GM12878 (cell line): ENCODE measurements around the gene ALG12. TPM values are rescaled to one million over a fixed set of nuclear protein-coding genes. Genes with fewer than 3 reads are reported as not detected.

Source experiments
- ATAC-seq: fragments of 200-7000 bp; cut with Tn5 transposase; 3 replicates; pipeline ENCODE4 v1.9.1; 2020; ENCODE audit warnings: mild to moderate bottlenecking, moderate library complexity
- BruUV-seq: library from RNA; stranded (reverse); fragments of 400-500 nt; replicated peaks from 2 replicates; lab custom pipeline; 2021; lab: Mats Ljungman, UMichigan
- CTCF ChIA-PET: fragments of 300-600 bp; sonication (Branson Sonifier 250); formaldehyde crosslinking; extraction: SDS; loops from one replicate; lab custom pipeline; 2021; ENCODE audit warnings: inconsistent platforms; lab: Yijun Ruan, JAX
- POLR2A ChIA-PET: fragments of 350-600 bp; formaldehyde crosslinking; extraction: SDS; loops from one replicate; lab custom pipeline; 2021; ENCODE audit warnings: inconsistent platforms; lab: Charles Lee
- RAD21 ChIA-PET: fragments of 300-600 bp; sonication (Branson Sonifier 250); formaldehyde crosslinking; loops from one replicate; lab custom pipeline; 2023; ENCODE audit warnings: antibody characterized with exemption; ENCODE audit not compliant: unreplicated experiment; lab: Charles Lee
- SMC1A ChIA-PET: fragments of 300-600 bp; sonication (Branson Sonifier 250); formaldehyde crosslinking; loops from one replicate; lab custom pipeline; 2023; ENCODE audit not compliant: unreplicated experiment, uncharacterized antibody; lab: Charles Lee
- DNase-seq: peaks from one replicate; pipeline ENCODE4 v3.0.0-alpha.2; 2011; ENCODE audit warnings: low read depth, low spot score
- FAIRE-seq: peaks from 3 replicates; lab custom pipeline; 2011; peaks lifted over from hg19 to GRCh38; lab: Jason Lieb, UNC
- H2AFZ ChIP-seq: 2 replicates; pipeline ENCODE4 v1.6.0; 2011; ENCODE audit warnings: low read depth, low read length, control low read depth; ENCODE audit not compliant: control insufficient read depth
- H3K27ac ChIP-seq: 2 replicates; pipeline ENCODE4 v1.5.1; 2011; ENCODE audit warnings: control low read depth; ENCODE audit not compliant: control insufficient read depth, insufficient read depth
- H3K27me3 ChIP-seq, 2 experiments: replicated peaks in 1 of 2; 2 replicates each; pipeline versions ENCODE4 v1.6.0 to v1.6.1; 2011; ENCODE audit warnings: low read length in 1 of 2; ENCODE audit not compliant: control insufficient read depth in 2 of 2, insufficient read depth in 2 of 2
- H3K36me3 ChIP-seq, 2 experiments: 2 replicates each; pipeline ENCODE4 v1.5.1; 2011; ENCODE audit warnings: low read length in 1 of 2; ENCODE audit not compliant: control insufficient read depth in 2 of 2, insufficient read depth in 2 of 2
- H3K4me1 ChIP-seq: 2 replicates; pipeline ENCODE4 v1.6.1; 2011; ENCODE audit warnings: mild to moderate bottlenecking, low read length, moderate library complexity, mixed read lengths; ENCODE audit not compliant: control insufficient read depth, insufficient read depth
- H3K4me2 ChIP-seq: 2 replicates; pipeline ENCODE4 v1.6.0; 2011; ENCODE audit warnings: control low read depth; ENCODE audit not compliant: control insufficient read depth, insufficient read depth
- H3K4me3 ChIP-seq: fragments of 200-600 bp; sonication (generic); 2 replicates; pipeline ENCODE4 v1.5.1; 2016
- H3K79me2 ChIP-seq: 2 replicates; pipeline ENCODE4 v1.6.0; 2011; ENCODE audit warnings: low read length; ENCODE audit not compliant: control insufficient read depth, insufficient read depth
- H3K9ac ChIP-seq: 2 replicates; pipeline ENCODE4 v1.8.0; 2011; ENCODE audit warnings: low read length, control low read depth, mixed read lengths; ENCODE audit not compliant: control insufficient read depth, insufficient read depth
- H3K9me3 ChIP-seq: replicated peaks from 3 replicates; pipeline ENCODE4 v1.5.1; 2011; ENCODE audit warnings: mild to moderate bottlenecking, low read length; ENCODE audit not compliant: control insufficient read depth, insufficient read depth
- H4K20me1 ChIP-seq: 2 replicates; pipeline ENCODE4 v1.6.0; 2011; ENCODE audit not compliant: control insufficient read depth, insufficient read depth
- CHD2 ChIP-seq: IDR thresholded peaks from 2 replicates; pipeline ENCODE4 v1.6.1; 2011; ENCODE audit warnings: low read depth, low read length, improper control_type of control experiment, borderline replicate concordance
- EGR1 ChIP-seq, 2 experiments: IDR thresholded peaks; 1 replicate in 1 of 2; 2 replicates in 1 of 2; pipeline ENCODE4 v1.6.1; 2011 to 2012; ENCODE audit warnings: low read depth in 2 of 2, low read length in 2 of 2, borderline replicate concordance in 1 of 2, mild to moderate bottlenecking in 1 of 2, moderate library complexity in 1 of 2
- HDAC6 ChIP-seq: fragments of 200-600 bp; sonication (generic); IDR thresholded peaks from one replicate; pipeline ENCODE4 v1.8.0; 2017; ENCODE audit warnings: antibody characterized with exemption; ENCODE audit not compliant: unreplicated experiment
- NR2C2 ChIP-seq: IDR thresholded peaks from 2 replicates; pipeline ENCODE4 v1.6.1; 2011; ENCODE audit warnings: borderline replicate concordance, low read depth; ENCODE audit not compliant: control insufficient read depth, insufficient read length
- POLR2AphosphoS5 ChIP-seq: IDR thresholded peaks from 2 replicates; pipeline ENCODE4 v1.6.1; 2011; ENCODE audit warnings: mild to moderate bottlenecking, low read length, inconsistent platforms
- POU2F2 ChIP-seq: IDR thresholded peaks from 3 replicates; pipeline ENCODE4 v1.6.1; 2011; ENCODE audit warnings: low read depth, mild to moderate bottlenecking, low read length, borderline replicate concordance
- TCF3 ChIP-seq: IDR thresholded peaks from 2 replicates; pipeline ENCODE4 v1.6.1; 2012; ENCODE audit warnings: low read depth, mild to moderate bottlenecking, low read length, borderline replicate concordance; ENCODE audit not compliant: insufficient read depth
- WGBS: methylation state at CpG from one replicate; pipeline ENCODE4 v1.1.6; 2016; ENCODE audit warnings: low lambda C conversion rate; ENCODE audit not compliant: insufficient replicate concordance, insufficient coverage; ENCODE audit errors: missing lambda C conversion rate; 5-methylcytosine and 5-hydroxymethylcytosine counted together
- in situ Hi-C: fragments of 300-500 bp; cut with MboI; formaldehyde crosslinking; loops from 9 replicates; pipeline ENCODE4 v1.14.3; 2018; ENCODE audit warnings: mixed read lengths
- intact Hi-C: fragments of 100-400 bp; cut with micrococcal nuclease; formaldehyde crosslinking; loops from one replicate; pipeline ENCODE4 v1.14.2; 2022; ENCODE audit not compliant: unreplicated experiment
- polyA plus RNA-seq, 11 experiments: library from polyadenylated mRNA; depleted of rRNA in 4 of 11; unstranded in 6 of 11; stranded (reverse) in 5 of 11; fragments of >200 nt; fragmentation: Nextera tagmentation in 4 of 11; fragmentation: Illumina TruSeq in 1 of 11; extraction: Ambion mirVana in 4 of 11; extraction: Trizol in 1 of 11; gene quantifications; 1 replicate in 1 of 11; 2 replicates in 10 of 11; pipeline versions ENCODE4 v1.2.1 to v1.2.3, GENCODE V29; 2011 to 2016; ENCODE audit warnings: inconsistent platforms in 2 of 11, missing spikeins in 2 of 11, low read depth in 1 of 11
- total RNA-seq, 4 experiments: library from RNA; depleted of rRNA in 3 of 4; stranded (reverse); fragments of >200 nt in 3 of 4; fragmentation: Illumina TruSeq in 1 of 4; extraction: Trizol in 1 of 4; gene quantifications; 2 replicates each; pipeline versions ENCODE4 v1.2.1 to v1.2.3, GENCODE V29; 2013 to 2021
- TF ChIP-seq, protein P1 (sequence below): fragments of 450-650 bp; formaldehyde crosslinking; IDR thresholded peaks from 2 replicates; pipeline ENCODE4 v1.4.0; 2020; ENCODE audit warnings: mild to moderate bottlenecking, moderate library complexity
- TF ChIP-seq, protein P2 (sequence below): fragments of 450-650 bp; IDR thresholded peaks from 2 replicates; pipeline ENCODE4 v1.6.1; 2016; ENCODE audit warnings: mild to moderate bottlenecking

The ALG12 gene
- total and polyA plus RNA-seq, 10 of the 15 experiments (the other 5 are each of a cell fraction or from before 2014, with no cell fraction given) = 0.22 to 23.4 (median 6.6) TPM

DNA sequence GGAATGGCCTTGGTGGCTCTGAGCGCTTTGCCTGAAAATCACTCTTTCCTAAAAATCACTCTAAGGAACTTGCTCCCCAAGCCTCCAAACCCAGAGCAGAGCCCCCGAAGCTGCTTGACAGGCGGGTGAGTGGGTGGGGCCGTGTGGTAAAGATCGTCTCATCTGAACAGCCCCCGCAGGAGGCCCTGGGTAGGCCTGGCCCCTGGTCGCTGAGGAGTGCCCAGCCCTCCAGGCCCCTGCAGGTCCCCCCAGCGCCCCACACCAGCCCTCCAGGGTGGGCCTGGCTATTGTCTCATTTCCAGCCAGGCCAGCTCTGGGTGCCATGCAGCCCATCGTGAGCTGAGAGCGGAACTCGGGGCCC is 25.1 kb upstream of the ALG12 start:
- 18% methylated on average over 11 of the region's 11 CpGs for WGBS
- ChIA-PET CTCF (interaction anchor here (1.1 kb wide), 1 partner anchor 9 kb away, joined by 3 read pairs; no protein-coding TSS in a partner anchor), RAD21 (no interaction called here)

More for the DNA sequence above, 25.1 kb upstream of the ALG12 start:
- ChIA-PET POLR2A (interaction anchor here (1.2 to 1.5 kb wide), 2 partner anchors 10 to 19 kb away, joined by 3 to 4 read pairs; no protein-coding TSS in a partner anchor), SMC1A (no interaction called here)
- Histone ChIP-seq H4K20me1 (no peaks in the 10 kb centered on the region), H3K79me2 (peaks cover 16% of the 10 kb centered on the region), H2AFZ (no peak overlapping the region), H3K4me3 (peak overlapping the region; percentile 83), H3K27ac (peak overlapping the region; percentile 87), H3K36me3 (no peaks in the 10 kb centered on the region), H3K4me1 (peaks cover 4% of the 10 kb centered on the region; the same call in 1 of the 2 replicates), H3K9ac (peak overlapping the region; percentile 88), H3K27me3 (no peaks in the 10 kb centered on the region), H3K4me2 (peak overlapping the region; percentile 58), H3K9me3 (no peaks in the 10 kb centered on the region)
- intact Hi-C loops = no loop called here
- DNase-seq (no peak), FAIRE-seq (no peak), ATAC-seq (peak; percentile 52)
- no peak for TF ChIP-seq TCF3
- TF ChIP-seq POU2F2 = no peak
- TF ChIP-seq NR2C2 = no peak
- TF ChIP-seq CHD2 = no peak
- TF ChIP-seq, protein P1, sequence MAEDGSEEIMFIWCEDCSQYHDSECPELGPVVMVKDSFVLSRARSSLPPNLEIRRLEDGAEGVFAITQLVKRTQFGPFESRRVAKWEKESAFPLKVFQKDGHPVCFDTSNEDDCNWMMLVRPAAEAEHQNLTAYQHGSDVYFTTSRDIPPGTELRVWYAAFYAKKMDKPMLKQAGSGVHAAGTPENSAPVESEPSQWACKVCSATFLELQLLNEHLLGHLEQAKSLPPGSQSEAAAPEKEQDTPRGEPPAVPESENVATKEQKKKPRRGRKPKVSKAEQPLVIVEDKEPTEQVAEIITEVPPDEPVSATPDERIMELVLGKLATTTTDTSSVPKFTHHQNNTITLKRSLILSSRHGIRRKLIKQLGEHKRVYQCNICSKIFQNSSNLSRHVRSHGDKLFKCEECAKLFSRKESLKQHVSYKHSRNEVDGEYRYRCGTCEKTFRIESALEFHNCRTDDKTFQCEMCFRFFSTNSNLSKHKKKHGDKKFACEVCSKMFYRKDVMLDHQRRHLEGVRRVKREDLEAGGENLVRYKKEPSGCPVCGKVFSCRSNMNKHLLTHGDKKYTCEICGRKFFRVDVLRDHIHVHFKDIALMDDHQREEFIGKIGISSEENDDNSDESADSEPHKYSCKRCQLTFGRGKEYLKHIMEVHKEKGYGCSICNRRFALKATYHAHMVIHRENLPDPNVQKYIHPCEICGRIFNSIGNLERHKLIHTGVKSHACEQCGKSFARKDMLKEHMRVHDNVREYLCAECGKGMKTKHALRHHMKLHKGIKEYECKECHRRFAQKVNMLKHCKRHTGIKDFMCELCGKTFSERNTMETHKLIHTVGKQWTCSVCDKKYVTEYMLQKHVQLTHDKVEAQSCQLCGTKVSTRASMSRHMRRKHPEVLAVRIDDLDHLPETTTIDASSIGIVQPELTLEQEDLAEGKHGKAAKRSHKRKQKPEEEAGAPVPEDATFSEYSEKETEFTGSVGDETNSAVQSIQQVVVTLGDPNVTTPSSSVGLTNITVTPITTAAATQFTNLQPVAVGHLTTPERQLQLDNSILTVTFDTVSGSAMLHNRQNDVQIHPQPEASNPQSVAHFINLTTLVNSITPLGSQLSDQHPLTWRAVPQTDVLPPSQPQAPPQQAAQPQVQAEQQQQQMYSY (CRISPR knock-in tag) = no peak
- TF ChIP-seq POLR2AphosphoS5 = no peak
- no peak for TF ChIP-seq HDAC6
- TF ChIP-seq EGR1 (IDR thresholded peaks at IDR 0.05; ENCODE audit: borderline replicate concordance in 1 of 2, low read depth in 2 of 2, low read length in 2 of 2) = peak in 1 of 2 experiments; percentile 56; a peak in 2 of 3 replicates
- TF ChIP-seq, protein P2, sequence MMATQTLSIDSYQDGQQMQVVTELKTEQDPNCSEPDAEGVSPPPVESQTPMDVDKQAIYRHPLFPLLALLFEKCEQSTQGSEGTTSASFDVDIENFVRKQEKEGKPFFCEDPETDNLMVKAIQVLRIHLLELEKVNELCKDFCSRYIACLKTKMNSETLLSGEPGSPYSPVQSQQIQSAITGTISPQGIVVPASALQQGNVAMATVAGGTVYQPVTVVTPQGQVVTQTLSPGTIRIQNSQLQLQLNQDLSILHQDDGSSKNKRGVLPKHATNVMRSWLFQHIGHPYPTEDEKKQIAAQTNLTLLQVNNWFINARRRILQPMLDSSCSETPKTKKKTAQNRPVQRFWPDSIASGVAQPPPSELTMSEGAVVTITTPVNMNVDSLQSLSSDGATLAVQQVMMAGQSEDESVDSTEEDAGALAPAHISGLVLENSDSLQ = peak; percentile 39; the same call in 1 of the 2 replicates
- BruUV-seq = no TSS peak
- in situ Hi-C loops = no loop called here
